ENCODE results near the gene PHF20. TPM values are rescaled to one million over a fixed set of nuclear protein-coding genes. Genes with fewer than 3 reads are reported as not detected.

PHF20 gene
- total and polyA plus RNA-seq, 2 of the 13 experiments (the other 11 are each of a cell fraction or from before 2014, with no cell fraction given) = 22.8 to 34.1 TPM

DNA sequence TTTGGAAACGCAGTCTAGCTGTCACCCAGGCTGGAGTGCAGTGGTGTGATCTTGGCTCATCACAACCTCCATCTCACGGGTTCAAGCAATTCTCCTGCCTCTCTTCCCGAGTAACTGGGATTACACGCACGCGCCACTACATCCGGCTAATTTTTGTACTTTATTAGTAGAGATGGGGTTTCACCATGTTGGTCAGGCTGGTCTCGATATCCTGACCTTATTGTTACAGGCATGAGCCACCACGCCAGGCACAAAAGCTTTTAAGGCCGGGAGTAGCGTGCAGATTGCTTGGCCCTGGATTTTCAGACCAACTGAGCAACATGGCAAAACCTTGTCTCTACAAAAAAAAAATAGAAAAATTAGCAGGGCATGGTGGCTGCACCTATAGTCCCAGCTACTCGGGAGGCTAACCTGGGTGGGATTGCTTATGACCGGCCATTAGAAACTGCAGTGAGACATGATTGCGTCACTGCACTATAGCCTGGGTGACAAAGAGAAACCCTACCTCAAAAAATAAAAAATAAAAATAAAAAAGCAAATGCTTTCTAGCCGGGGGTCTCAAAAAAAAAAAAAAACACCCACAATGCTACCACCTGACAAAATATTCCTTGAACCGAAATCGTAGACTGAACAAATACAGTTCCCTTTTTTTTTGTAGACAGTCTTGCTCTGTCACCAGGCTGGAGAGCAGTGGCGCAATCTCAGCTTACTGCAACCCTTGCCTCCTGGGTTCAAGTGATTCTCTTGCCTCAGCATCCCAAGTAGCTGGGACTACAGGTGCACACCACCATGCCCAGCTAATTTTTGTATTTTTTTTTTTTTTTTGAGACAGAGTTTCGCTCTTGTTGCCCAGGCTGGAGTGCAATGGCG lies 44.7 kb upstream of the PHF20 start:
- no TSS peak for BruUV-seq (replicated peaks)
- Histone ChIP-seq H3K9ac (ENCODE audit: insufficient read depth, low read depth, low read length) (no peak overlapping the region), H4K20me1 (ENCODE audit: insufficient read depth, low read length) (peaks cover 97% of the 10 kb centered on the region), H3K4me3 (replicated peaks in 1 of 3; ENCODE audit: insufficient read depth in 1 of 3, low read depth in 2 of 3, low read length in 3 of 3) (no peak overlapping the region), H3K79me2 (ENCODE audit: insufficient read depth, low read length) (peaks cover 86% of the 10 kb centered on the region), H3K36me3 (replicated peaks in 1 of 2; ENCODE audit: control insufficient read depth in 1 of 2, insufficient read depth in 2 of 2, low read length in 2 of 2) (peaks cover 56 to 92% of the 10 kb centered on the region in 2 experiments), H3K4me2 (ENCODE audit: low read depth, low read length) (no peak overlapping the region), H3K4me1 (ENCODE audit: insufficient read depth, low read length) (peaks cover 15% of the 10 kb centered on the region), H2AFZ (ENCODE audit: low read length) (no peak overlapping the region), H3K27ac (ENCODE audit: extremely low read length, insufficient read depth, low read length) (no peak overlapping the region), H3K27me3 (ENCODE audit: control insufficient read depth in 1 of 2, insufficient read depth in 2 of 2, low read length in 2 of 2) (no peaks in the 10 kb centered on the region), H3K9me3 (ENCODE audit: low read length) (no peaks in the 10 kb centered on the region)
- CTCF ChIA-PET (ENCODE audit: low intra/inter-chr PET ratio, low total read pairs) = no interaction called here
- 97% methylated on average over 20 of the region's 20 CpGs for WGBS (ENCODE audit: low lambda C conversion rate)
- POLR2A ChIA-PET = interaction anchor here (1.1 to 16.7 kb wide), 3 partner anchors 14 to 108 kb away, joined by 3 to 319 read pairs (median 211); partner anchors contain the start of genes NFS1, RBM39 and ROMO1
- in situ Hi-C loops (cut with HindIII; ENCODE audit: extremely low pct_ligation_motif_present, low pct_unique_long_range_greater_than_20kb) = no loop called here
- intact Hi-C loops (cut with micrococcal nuclease; ENCODE audit: unreplicated experiment) = no loop called here
- FAIRE-seq (no peak), DNase-seq (ENCODE audit: low spot score) (no peak), ATAC-seq (peak; percentile 4)
- TF ChIP-seq, protein P1, sequence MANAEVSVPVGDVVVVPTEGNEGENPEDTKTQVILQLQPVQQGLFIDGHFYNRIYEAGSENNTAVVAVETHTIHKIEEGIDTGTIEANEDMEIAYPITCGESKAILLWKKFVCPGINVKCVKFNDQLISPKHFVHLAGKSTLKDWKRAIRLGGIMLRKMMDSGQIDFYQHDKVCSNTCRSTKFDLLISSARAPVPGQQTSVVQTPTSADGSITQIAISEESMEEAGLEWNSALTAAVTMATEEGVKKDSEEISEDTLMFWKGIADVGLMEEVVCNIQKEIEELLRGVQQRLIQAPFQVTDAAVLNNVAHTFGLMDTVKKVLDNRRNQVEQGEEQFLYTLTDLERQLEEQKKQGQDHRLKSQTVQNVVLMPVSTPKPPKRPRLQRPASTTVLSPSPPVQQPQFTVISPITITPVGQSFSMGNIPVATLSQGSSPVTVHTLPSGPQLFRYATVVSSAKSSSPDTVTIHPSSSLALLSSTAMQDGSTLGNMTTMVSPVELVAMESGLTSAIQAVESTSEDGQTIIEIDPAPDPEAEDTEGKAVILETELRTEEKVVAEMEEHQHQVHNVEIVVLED (CRISPR knock-in tag; IDR thresholded peaks at IDR 0.05; ENCODE audit: borderline replicate concordance) = no peak; the same call in 1 of the 2 replicates
- TF ChIP-seq SP4 (CRISPR knock-in tag; IDR thresholded peaks at IDR 0.05) = 0 out of 2 replicates have a peak, but pooled peaks have one; percentile 39
- no peak for TF ChIP-seq ZNF136 (CRISPR knock-in tag; IDR thresholded peaks at IDR 0.05; ENCODE audit: low read depth)
- peak; percentile 38; the same call in 1 of the 2 replicates for TF ChIP-seq ZNF501 (CRISPR knock-in tag; IDR thresholded peaks at IDR 0.05)
- TF ChIP-seq, protein P2, sequence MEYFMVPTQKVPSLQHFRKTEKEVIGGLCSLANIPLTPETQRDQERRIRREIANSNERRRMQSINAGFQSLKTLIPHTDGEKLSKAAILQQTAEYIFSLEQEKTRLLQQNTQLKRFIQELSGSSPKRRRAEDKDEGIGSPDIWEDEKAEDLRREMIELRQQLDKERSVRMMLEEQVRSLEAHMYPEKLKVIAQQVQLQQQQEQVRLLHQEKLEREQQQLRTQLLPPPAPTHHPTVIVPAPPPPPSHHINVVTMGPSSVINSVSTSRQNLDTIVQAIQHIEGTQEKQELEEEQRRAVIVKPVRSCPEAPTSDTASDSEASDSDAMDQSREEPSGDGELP (IDR thresholded peaks at IDR 0.05; ENCODE audit: borderline replicate concordance, low read depth) = no peak
- peak; percentile 37; the same call in 1 of the 2 replicates for TF ChIP-seq PAF1 (CRISPR knock-in tag; IDR thresholded peaks at IDR 0.05)
- TF ChIP-seq POLR2AphosphoS5 (IDR thresholded peaks at IDR 0.05; ENCODE audit: low read depth, low read length) = peak; percentile 24; the same call in 1 of the 2 replicates
- TF ChIP-seq NFATC3 (CRISPR knock-in tag; IDR thresholded peaks at IDR 0.05) = no peak
- TF ChIP-seq TCF7L2 (IDR thresholded peaks at IDR 0.05; ENCODE audit: low read depth, low read length) = no peak
- TF ChIP-seq LCORL (IDR thresholded peaks at IDR 0.05) = 0 out of 2 replicates have a peak, but pooled peaks have one; percentile 6
- no peak for TF ChIP-seq LCORL (CRISPR knock-in tag; IDR thresholded peaks at IDR 0.05)
- TF ChIP-seq NBN (conservative IDR thresholded peaks at IDR 0.05) = no peak
- no peak for TF ChIP-seq ZNF253 (CRISPR knock-in tag; IDR thresholded peaks at IDR 0.05; ENCODE audit: borderline replicate concordance)
- TF ChIP-seq CEBPG (CRISPR knock-in tag; IDR thresholded peaks at IDR 0.05) = peak; percentile 24; the same call in 1 of the 2 replicates
- TF ChIP-seq RBM22 (optimal IDR thresholded peaks at IDR 0.05; ENCODE audit: low read length) = peak; percentile 93
- TF ChIP-seq HNRNPH1 (optimal IDR thresholded peaks at IDR 0.05; ENCODE audit: low read depth, low read length) = peak; percentile 30
- no peak for TF ChIP-seq REXO4 (CRISPR knock-in tag; IDR thresholded peaks at IDR 0.05; ENCODE audit: borderline replicate concordance)
- 0 out of 2 replicates have a peak, but pooled peaks have one; percentile 21 for TF ChIP-seq ZNF580 (CRISPR knock-in tag; IDR thresholded peaks at IDR 0.05; ENCODE audit: borderline replicate concordance, low read depth)
- 0 out of 2 replicates have a peak, but pooled peaks have one; percentile 16 for TF ChIP-seq KMT2A (CRISPR knock-in tag; IDR thresholded peaks at IDR 0.05)
- TF ChIP-seq, protein P3, sequence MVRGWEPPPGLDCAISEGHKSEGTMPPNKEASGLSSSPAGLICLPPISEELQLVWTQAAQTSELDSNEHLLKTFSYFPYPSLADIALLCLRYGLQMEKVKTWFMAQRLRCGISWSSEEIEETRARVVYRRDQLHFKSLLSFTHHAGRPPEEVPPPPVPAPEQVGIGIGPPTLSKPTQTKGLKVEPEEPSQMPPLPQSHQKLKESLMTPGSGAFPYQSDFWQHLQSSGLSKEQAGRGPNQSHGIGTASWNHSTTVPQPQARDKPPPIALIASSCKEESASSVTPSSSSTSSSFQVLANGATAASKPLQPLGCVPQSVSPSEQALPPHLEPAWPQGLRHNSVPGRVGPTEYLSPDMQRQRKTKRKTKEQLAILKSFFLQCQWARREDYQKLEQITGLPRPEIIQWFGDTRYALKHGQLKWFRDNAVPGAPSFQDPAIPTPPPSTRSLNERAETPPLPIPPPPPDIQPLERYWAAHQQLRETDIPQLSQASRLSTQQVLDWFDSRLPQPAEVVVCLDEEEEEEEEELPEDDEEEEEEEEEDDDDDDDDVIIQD (CRISPR knock-in tag; IDR thresholded peaks at IDR 0.05; ENCODE audit: low read depth) = no peak
- TF ChIP-seq POLR2A (IDR thresholded peaks at IDR 0.05; ENCODE audit: insufficient read depth in 1 of 2, low read depth in 2 of 2, low read length in 2 of 2) = peak in 1 of 2 experiments; percentile 52; a peak in 2 of 4 replicates
- peak; percentile 72 for TF ChIP-seq RBFOX2 (IDR thresholded peaks at IDR 0.05; ENCODE audit: low read depth, low read length)
